ENCODE data around the gene PPP1R7.

PPP1R7 gene

DNA sequence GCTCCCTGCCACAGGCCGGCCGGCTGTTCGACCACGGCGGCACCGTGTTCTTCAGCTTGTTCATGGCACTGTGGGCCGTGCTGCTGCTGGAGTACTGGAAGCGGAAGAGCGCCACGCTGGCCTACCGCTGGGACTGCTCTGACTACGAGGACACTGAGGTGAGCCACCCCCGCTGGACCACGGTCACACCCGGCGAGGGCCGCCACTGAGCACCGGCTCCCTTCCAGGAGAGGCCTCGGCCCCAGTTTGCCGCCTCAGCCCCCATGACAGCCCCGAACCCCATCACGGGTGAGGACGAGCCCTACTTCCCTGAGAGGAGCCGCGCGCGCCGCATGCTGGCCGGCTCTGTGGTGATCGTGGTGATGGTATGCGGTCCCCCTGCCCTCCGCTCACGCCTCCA is 59.0 kb downstream of the PPP1R7 start:
- H3K4me3 ChIP-seq (ENCODE audit: low read depth, low read length) = no peak overlapping the region
- TF ChIP-seq, protein P1, sequence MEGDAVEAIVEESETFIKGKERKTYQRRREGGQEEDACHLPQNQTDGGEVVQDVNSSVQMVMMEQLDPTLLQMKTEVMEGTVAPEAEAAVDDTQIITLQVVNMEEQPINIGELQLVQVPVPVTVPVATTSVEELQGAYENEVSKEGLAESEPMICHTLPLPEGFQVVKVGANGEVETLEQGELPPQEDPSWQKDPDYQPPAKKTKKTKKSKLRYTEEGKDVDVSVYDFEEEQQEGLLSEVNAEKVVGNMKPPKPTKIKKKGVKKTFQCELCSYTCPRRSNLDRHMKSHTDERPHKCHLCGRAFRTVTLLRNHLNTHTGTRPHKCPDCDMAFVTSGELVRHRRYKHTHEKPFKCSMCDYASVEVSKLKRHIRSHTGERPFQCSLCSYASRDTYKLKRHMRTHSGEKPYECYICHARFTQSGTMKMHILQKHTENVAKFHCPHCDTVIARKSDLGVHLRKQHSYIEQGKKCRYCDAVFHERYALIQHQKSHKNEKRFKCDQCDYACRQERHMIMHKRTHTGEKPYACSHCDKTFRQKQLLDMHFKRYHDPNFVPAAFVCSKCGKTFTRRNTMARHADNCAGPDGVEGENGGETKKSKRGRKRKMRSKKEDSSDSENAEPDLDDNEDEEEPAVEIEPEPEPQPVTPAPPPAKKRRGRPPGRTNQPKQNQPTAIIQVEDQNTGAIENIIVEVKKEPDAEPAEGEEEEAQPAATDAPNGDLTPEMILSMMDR (IDR thresholded peaks at IDR 0.05; ENCODE audit: borderline replicate concordance, insufficient read depth, low read depth, low read length) = no peak

DNA sequence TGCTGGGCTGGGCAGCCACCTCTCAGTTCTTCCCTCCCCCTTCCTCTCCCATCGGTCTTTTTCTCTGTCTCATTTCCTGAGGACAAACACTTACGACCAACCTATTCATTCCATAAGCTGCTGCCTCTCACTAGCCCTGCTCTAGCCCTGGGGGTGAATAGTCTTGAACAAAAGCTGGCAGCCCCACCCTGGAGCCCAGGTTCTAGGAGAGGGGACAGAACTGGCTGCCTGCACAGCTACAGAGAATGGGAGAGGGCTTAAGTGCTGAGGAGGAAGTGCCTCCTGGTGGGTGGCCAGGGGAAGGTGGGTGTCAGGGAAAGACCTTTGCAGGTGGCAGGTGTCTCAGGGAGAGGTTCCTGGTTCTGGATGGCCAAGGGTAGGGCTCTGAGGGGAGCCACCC is 61.0 kb downstream of the PPP1R7 start:
- TF ChIP-seq, protein P1 (IDR thresholded peaks at IDR 0.05; ENCODE audit: borderline replicate concordance, insufficient read depth, low read depth, low read length) = no peak
- no peak overlapping the region for H3K4me3 ChIP-seq (ENCODE audit: low read depth, low read length)

DNA sequence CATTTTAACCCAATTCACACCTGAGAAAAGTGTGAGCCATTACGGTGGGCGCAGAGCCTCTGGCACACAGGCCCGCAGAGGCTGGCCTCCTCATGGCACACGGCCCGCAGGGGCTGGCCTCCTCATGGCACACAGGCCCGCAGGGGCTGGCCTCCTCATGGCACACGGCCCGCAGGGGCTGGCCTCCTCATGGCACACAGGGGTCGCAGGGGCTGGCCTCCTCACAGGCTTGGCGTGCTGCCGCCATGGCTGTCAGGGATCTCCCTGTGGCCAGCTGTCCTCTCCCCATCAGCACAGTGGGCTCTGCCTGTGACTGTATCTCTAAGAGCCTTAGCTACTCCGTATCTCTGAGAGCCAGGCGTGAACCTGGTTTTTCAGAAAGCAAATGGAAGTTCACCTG is 62.8 kb downstream of the PPP1R7 start:
- TF ChIP-seq, protein P1 (IDR thresholded peaks at IDR 0.05; ENCODE audit: borderline replicate concordance, insufficient read depth, low read depth, low read length) = no peak
- no peak overlapping the region for H3K4me3 ChIP-seq (ENCODE audit: low read depth, low read length)

DNA sequence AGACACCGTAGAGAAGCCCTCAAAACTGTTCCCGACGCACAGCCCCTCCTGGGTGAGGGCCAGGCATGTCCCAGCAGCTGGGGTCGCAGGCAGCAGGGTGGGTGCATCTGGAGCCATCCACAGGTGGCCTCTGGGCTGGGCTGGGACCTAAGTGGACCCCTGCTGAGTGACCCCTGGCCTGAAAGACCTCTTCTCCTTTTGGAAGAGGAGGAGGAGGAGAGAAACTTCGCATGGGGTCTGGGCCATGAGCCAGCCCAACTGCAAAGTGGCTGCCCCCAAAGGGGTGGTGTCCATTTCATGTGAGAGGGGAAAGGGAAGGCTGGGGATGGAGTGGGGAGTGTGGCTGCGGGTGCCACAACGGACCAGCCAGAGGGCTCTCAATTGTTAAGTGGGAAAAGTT is 63.3 kb downstream of the PPP1R7 start:
- TF ChIP-seq, protein P1 (IDR thresholded peaks at IDR 0.05; ENCODE audit: borderline replicate concordance, insufficient read depth, low read depth, low read length) = no peak
- no peak overlapping the region for H3K4me3 ChIP-seq (ENCODE audit: low read depth, low read length)

DNA sequence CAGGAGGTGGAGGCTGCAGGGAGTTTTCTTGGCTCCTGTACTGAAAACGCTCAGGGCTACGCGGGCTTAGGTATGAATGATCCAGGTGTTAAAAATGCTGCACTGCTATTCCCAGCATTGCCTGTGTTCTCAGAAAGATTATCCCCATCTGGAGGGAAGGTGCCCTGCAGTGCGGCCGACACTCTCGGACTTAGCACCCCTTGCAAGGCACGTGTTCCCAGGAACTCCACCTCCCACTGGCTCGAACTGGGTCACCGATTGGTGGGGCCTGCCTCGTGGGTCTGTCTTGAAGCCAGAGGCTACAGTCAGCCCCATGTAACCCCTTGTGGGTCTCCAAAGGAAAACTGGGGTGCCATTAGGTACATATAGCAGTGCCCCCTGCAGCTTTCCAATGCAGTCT is 63.9 kb downstream of the PPP1R7 start:
- no peak overlapping the region for H3K4me3 ChIP-seq (ENCODE audit: low read depth, low read length)
- TF ChIP-seq, protein P1 (IDR thresholded peaks at IDR 0.05; ENCODE audit: borderline replicate concordance, insufficient read depth, low read depth, low read length) = no peak

DNA sequence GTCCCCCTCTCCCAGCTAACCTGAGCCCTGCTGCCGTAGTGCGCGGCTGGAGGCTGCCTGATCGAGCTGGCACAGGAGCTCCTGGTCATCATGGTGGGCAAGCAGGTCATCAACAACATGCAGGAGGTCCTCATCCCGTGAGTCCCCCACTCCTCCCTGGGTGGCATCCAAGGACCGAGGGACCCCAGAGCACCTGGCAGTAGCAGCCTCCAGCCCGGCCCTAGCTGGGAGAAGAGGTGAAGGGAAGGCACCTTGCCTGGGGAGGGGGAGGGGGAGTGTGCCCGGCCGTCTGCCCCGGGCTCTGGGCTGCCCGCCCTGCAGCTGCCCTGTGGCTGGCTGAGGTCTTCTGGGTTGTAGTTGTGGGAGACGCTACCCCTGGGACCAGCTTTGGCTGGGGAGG is 64.5 kb downstream of the PPP1R7 start:
- no peak overlapping the region for H3K4me3 ChIP-seq (ENCODE audit: low read depth, low read length)
- TF ChIP-seq, protein P1 (IDR thresholded peaks at IDR 0.05; ENCODE audit: borderline replicate concordance, insufficient read depth, low read depth, low read length) = no peak

DNA sequence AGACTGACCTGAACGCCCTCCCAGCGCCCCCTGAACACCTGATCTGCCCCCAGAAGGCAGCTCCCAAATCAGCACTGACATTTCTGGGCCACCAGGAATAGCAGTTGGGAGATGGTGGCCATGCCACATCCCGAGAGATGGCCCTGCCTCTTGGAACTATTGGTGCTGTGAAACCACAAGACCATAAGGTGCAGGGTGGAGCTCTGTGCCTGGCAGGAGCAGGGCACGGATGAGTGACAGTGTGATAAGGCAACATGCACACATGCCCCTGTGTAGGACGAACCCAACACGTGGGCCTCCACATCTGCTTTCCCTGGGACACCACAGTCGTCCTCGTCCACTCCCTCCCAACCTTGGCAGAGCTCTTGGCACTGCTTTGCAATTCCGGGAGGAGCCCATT is 65.2 kb downstream of the PPP1R7 start:
- H3K4me3 ChIP-seq (ENCODE audit: low read depth, low read length) = no peak overlapping the region
- TF ChIP-seq, protein P1 (IDR thresholded peaks at IDR 0.05; ENCODE audit: borderline replicate concordance, insufficient read depth, low read depth, low read length) = no peak
